H4 (cell line): ENCODE results near the gene PIGR. TPM values are rescaled to one million over a fixed set of nuclear protein-coding genes. Genes with fewer than 3 reads are reported as not detected.
"Not testable (repeated sequence)": the region's sequence is repeated elsewhere in the genome, so short reads cannot be mapped to it uniquely, and the experiment has no call there.

Experiments used
- DNase-seq: peaks from one replicate; pipeline ENCODE4 v3.0.0-alpha.2; 2015; ENCODE audit warnings: low spot score
- total RNA-seq: library from RNA; depleted of rRNA; stranded (reverse); fragments of >200 nt; shearing (Covaris generic); gene quantifications from 2 replicates; pipeline ENCODE4 v1.2.3, GENCODE V29; 2014

The PIGR gene
- total RNA-seq, 1 experiment from 2014 or later = not detected

- peak; percentile 25 for DNase-seq
These were observed 12.8 kb downstream of the PIGR start for GRCh38 chr1:206933333-206933945.

- no peak for DNase-seq
These were observed 14.1 kb downstream of the PIGR start for GRCh38 chr1:206932177-206932576.

- DNase-seq = no peak
These were observed 14.6 kb downstream of the PIGR start for GRCh38 chr1:206931709-206932108.

GRCh38 chr1:206930210-206930798 is 16.0 kb downstream of the PIGR start:
- no peak for DNase-seq

- DNase-seq = no peak
These were observed 16.7 kb downstream of the PIGR start for GRCh38 chr1:206929524-206929923.

- no peak for DNase-seq
These were observed 20.0 kb downstream of the PIGR start for GRCh38 chr1:206926286-206926685.

GRCh38 chr1:206925106-206925736 is 21.0 kb downstream of the PIGR start:
- no peak for DNase-seq

- DNase-seq = no peak
These were observed 21.6 kb downstream of the PIGR start for GRCh38 chr1:206924592-206925105.

GRCh38 chr1:206923961-206924557 is 22.2 kb downstream of the PIGR start:
- not testable (repeated sequence) for DNase-seq

GRCh38 chr1:206923009-206923960 is 23.0 kb downstream of the PIGR start:
- no peak for DNase-seq

- no peak for DNase-seq
These were observed 23.7 kb downstream of the PIGR start for GRCh38 chr1:206922524-206922923.

GRCh38 chr1:206921772-206922265 is 24.4 kb downstream of the PIGR start, which contains the start of gene FCMR:
Gene FCMR, minus strand, starts transcription at chr1:206921941. Its CDS starts 87 bp downstream, at chr1:206921854.
- no peak for DNase-seq

- no peak for DNase-seq
These were observed 28.2 kb downstream of the PIGR start for GRCh38 chr1:206918076-206918475.

GRCh38 chr1:206916000-206916709 is 30.1 kb downstream of the PIGR start:
- DNase-seq = no peak

- DNase-seq = no peak
These were observed 31.1 kb downstream of the PIGR start for GRCh38 chr1:206915030-206915735.

- no peak for DNase-seq
These were observed 32.3 kb downstream of the PIGR start for GRCh38 chr1:206913766-206914537.

GRCh38 chr1:206912445-206913095 is 33.7 kb downstream of the PIGR start:
- peak; percentile 74 for DNase-seq

- DNase-seq = peak; percentile 33
These were observed 35.1 kb downstream of the PIGR start for GRCh38 chr1:206911064-206911663.
